Measurements from ENCODE around the gene AHCYL1.

DNA sequence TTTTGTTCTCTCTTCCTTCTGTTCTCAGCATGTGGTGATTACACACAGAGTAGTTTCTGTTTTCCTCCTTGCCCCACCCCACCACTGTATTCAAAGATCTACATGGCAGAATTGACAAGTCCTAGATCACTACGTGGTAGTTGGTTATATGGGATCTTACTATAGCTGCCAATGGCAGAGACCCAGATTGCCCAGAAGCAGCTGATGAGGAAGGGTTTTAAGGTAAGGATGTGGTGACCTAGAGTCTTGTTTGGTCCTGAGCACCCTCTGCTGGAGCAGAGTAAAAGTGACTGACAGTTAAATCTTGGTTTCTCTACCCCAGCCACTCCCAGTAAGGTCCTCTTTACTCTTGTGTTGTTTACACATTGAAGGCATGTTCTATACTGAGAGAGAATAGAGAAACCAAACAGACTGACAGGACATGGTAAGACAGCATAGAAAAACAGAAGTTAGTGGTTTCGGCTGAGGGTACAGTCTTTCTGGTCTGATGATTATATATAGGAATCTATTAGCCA is 27.0 kb downstream of the AHCYL1 start:
- TF ChIP-seq EZH2 (IDR thresholded peaks at IDR 0.05; ENCODE audit: insufficient read depth, poor library complexity, severe bottlenecking) (no peak), EZH2phosphoT487 (IDR thresholded peaks at IDR 0.05; ENCODE audit: insufficient read depth, low read depth) (no peak)
